GM12892 (cell line): ENCODE measurements around the gene NIPBL.
"Not testable (repeated sequence)": the region's sequence is repeated elsewhere in the genome, so short reads cannot be mapped to it uniquely, and the experiment has no call there.

ENCODE experiments used
- POLR2A ChIP-seq: IDR thresholded peaks from 2 replicates; pipeline ENCODE4 v1.6.1; 2011; ENCODE audit warnings: low read depth, low read length, control low read depth
- POLR2AphosphoS5 ChIP-seq: IDR thresholded peaks from 2 replicates; pipeline ENCODE4 v1.6.1; 2011; ENCODE audit warnings: low read depth, low read length, control low read depth

DNA sequence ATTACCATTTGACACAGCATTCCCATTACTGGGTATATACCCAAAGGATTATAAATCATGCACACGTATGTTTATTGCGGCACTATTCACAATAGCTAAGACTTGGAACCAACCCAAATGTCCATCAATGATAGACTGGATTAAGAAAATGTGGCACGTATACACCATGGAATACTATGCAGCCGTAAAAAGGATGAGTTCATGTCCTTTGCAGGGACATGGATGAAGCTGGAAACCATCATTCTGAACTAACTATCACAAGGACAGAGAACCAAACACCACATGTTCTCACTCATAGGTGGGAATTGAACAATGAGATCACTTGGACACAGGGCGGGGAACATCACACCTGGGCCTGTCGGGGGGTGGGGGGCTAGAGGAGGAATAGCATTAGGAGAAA, 23.7 kb upstream of the NIPBL start:
- TF ChIP-seq POLR2A, POLR2AphosphoS5: not testable (repeated sequence)
